SIG-M5 treated with dmso at 0.1 percent for 504 hours (cell line): ENCODE results near the gene RRAS.
"Not testable (repeated sequence)": the region's sequence is repeated elsewhere in the genome, so short reads cannot be mapped to it uniquely, and the experiment has no call there.

Source experiments
- DNase-seq: peaks from one replicate; lab custom pipeline; 2025; ENCODE audit not compliant: unreplicated experiment; lab: John Stamatoyannopoulos, UW

The RRAS gene

DNA sequence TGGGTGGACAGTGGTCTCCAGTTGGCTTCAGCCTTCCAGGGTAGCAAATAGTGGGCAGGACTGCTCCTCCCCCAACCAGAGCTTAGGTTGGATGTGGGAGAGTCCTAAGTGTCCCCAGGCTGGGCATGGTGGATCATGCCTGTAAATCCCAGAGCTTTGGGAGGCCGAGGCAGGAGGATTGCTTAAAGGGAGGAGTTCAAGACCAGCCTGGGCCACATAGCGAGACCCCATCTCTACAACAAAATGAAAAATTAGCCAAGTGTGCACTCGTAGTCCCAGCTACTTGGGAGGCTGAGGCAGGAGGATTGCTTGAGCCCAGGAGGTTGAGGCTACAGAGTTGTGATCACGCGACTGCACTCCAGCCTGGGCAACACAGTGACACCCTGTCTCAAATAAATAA is 7.4 kb downstream of the RRAS start:
- DNase-seq: no peak

DNA sequence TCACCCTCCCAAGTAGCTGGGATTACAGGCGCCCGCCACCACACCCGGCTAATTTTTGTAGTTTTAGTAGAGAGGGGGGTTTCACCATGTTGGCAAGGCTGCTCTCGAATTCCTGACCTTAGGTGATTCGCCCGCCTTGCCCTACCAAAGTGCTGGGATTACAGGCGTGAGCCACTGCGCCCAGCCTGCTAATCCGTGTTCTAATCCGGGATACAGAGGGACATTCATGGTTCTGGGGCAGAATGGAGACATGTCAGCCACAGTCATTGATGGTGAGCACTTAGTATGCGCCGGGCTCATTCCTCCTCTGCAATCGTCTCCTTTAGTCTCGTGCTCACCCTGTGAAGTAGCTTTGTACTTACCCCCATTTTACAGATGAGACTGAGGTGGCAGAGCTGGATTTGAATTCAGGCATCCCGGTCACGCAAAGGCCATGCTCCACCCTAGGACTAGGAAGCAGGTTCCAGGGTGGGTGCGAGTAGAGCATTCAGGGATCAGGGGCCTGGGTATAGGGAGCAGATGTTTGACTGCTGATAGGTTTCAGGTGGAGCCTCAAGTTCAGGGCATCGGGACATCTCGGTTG is 8.2 kb downstream of the RRAS start:
- DNase-seq: no peak

DNA sequence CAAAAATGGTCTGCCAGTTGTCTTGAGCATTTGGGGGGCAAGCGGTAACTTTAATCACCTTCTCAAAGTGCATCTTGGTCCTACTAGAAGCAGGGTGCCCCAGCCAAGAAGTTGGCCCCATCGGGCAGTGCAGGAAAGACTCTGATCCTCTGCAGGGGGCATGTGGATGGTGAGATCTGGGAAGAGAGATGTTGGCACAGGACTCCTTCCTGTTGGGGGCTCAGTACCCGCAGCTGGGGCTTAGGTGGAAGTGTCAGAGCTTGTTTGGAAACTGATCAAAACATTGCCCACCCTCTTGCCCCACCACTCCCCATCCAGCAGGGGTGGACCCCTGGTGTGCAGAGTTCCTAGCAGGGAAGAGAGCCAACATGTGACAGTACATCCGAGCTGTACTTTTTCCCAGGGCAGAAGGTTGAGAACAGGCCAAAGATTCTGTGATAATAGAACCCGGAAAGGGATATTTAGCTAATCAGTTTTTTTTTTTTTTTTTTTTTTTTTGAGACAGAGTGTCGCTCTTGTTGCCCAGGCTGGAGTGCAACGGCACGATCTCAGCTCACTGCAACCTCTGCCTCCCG is 8.8 kb downstream of the RRAS start:
- DNase-seq: no peak

GRCh38 chr19:49629659-49630058 is 10.3 kb downstream of the RRAS start:
- DNase-seq: no peak

- DNase-seq: no peak
These were observed 13.7 kb downstream of the RRAS start for GRCh38 chr19:49626226-49626625.

DNA sequence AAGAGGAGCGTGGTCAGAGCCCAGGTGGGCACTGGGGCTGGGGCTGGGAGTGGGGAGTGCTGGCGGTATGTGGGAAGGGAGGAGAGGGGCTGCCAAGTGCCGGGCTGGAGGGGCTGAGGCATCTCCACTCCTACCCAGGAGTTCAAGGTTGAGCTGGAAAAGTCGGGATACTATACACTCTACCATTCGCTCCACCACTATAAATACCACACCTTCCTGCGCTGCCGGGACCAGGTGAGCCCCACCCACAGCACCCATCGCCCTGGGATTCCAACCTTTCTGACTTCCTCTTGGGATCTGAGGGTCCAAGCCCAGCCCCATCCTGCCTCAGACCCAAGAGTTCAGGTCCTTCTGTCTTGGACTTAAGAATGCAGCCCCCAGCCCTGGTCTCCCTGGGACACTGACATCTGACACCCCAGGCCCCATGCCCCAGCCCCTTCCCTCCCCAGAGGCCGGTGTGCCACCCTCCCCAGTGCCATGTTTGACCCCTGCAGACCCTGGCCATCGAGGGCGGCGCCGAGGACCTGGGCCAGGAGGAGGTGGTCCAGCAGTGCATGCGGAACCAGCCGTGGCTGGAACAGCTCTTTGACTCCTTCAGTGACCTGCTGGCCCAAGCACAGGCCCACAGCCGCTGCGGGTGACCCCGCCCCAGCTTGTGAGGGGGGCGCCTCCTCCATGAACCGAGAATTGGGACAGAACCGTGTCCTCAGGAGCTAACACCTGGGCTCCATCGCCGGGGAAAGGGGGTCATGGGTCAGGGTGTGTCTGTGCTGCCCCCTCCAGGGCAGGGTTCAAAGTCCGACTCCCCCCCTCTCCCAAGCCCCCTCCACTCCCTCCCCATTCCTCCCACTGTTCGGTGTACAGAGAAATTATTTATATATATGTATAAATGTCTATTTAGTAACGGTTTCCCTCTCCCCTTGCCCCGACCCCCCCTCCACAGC is 14.7 kb downstream of the RRAS start:
- no peak for DNase-seq

GRCh38 chr19:49617860-49618259 is 22.1 kb downstream of the RRAS start:
- not testable (repeated sequence) for DNase-seq

GRCh38 chr19:49616945-49617344 is 23.0 kb downstream of the RRAS start:
- DNase-seq: no peak

- no peak for DNase-seq
These were observed 23.4 kb downstream of the RRAS start for GRCh38 chr19:49616532-49616931.

GRCh38 chr19:49615861-49616260 is 24.1 kb downstream of the RRAS start:
- no peak for DNase-seq

- no peak for DNase-seq
These were observed 25.7 kb downstream of the RRAS start for GRCh38 chr19:49614096-49614833.

GRCh38 chr19:49613374-49613773 is 26.6 kb downstream of the RRAS start:
- DNase-seq: no peak

DNA sequence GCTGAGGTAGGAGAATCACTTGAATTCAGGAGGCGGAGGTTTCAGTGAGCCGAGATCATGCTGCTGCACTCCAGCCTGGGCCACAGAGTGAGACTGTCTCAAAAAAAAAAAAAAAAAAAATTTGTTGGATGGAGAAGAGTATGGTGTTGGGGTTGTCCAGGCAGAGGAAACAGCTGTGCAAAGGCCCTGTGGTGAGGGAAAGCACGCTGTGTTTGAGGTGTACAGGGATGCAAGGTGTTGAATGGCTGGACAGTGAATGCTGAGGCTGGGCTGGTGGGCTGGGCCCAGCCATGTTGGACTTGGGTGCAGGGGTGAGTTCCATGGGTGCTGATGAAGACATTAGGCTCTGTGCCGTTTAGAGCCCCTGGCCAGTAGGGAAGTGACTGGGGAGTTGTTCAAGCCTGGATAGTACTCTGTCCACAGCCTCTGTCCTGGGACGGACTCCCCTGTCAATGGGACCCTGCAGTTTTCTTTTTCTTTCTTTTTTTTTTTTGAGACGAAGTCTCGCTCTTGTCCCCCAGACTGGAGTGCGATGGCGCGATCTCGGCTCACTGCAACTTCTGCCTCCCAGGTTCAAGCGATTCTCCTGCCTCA is 30.3 kb downstream of the RRAS start:
- DNase-seq: no peak

DNA sequence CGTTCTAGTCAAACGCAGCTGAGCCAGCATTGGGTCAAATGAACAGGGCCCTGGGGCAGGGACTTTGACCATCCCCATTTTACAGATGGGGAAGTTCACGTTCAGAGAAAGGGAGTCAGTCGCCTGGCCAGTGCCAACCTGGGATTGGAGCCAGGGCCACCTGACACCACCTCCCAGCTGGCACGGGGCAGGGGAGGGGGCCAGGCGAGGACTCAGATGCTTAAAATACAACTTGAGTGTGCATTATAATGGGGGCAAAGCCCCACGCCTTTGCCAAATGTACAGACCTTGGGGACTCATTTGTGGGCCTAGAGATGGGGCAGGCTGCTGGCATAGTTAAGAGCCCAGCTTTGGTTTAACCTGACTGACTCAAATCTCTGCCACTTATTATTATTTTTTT is 34.3 kb downstream of the RRAS start:
- DNase-seq: no peak

DNA sequence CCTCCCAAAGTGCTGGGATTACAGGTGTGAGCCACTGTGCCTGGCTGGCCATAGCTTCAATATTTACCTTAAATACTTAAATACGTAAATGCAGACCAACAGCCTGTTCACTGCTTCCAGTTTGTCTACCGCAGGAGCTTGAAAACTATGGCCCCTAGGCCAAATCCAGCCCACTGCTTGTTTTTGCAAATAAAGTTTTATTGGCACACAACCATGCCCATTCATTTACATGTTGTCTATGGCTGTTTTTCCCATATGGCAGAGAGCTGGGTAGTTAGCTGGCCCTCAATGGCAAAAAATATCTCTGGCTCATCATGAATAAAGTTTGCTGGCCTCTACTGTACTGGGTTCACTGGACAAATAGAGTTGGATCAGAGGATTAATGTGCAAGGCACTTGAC is 37.1 kb downstream of the RRAS start:
- no peak for DNase-seq

- DNase-seq: no peak
These were observed 38.4 kb downstream of the RRAS start for GRCh38 chr19:49601482-49602038.

DNA sequence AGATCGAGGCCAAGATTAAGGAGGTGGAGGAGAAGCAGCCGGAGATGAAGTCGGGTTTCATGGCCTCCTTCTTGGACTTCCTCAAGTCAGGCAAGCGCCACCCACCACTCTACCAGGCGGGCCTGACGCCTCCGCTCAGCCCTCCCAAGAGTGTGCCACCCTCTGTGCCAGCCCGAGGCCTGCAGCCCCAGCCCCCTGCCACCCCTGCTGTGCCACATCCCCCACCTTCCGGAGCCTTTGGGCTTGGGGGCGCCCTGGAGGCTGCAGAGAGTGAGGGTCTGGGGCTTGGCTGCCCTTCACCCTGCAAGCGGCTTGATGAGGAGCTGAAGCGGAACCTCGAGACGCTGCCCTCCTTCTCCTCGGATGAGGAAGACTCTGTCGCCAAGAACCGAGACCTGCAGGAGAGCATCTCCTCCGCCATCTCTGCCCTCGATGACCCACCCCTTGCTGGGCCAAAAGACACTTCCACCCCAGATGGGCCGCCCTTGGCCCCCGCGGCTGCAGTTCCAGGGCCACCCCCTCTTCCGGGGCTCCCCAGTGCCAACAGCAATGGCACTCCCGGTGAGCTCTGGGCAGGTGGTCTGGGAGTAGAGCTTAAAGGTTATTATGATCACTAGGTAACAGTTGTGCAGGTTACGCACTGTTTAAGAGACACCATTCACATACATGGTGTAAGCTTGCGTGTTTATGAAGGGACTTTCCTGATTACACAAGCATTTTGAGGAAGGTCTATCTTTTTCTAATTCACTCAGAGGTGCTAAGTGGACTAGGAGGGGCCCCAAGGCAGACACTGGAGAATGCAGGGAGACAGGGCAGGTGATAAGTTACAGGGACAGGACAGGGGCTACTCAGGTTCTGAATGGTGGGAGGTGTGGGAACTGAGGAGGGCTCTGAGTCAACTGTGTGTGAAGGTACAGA is 40.3 kb downstream of the RRAS start:
- no peak for DNase-seq

DNA sequence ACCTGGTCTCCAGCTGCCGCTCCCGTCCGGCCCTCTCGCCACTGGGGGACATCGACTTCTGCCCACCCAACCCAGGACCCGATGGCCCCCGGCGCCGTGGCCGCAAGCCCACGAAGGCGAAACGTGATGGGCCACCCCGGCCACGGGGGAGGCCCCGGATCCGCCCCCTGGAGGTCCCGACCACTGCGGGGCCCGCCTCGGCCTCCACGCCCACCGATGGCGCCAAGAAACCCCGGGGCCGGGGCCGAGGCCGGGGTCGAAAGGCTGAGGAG is 42.3 kb downstream of the RRAS start:
- DNase-seq: no peak

DNA sequence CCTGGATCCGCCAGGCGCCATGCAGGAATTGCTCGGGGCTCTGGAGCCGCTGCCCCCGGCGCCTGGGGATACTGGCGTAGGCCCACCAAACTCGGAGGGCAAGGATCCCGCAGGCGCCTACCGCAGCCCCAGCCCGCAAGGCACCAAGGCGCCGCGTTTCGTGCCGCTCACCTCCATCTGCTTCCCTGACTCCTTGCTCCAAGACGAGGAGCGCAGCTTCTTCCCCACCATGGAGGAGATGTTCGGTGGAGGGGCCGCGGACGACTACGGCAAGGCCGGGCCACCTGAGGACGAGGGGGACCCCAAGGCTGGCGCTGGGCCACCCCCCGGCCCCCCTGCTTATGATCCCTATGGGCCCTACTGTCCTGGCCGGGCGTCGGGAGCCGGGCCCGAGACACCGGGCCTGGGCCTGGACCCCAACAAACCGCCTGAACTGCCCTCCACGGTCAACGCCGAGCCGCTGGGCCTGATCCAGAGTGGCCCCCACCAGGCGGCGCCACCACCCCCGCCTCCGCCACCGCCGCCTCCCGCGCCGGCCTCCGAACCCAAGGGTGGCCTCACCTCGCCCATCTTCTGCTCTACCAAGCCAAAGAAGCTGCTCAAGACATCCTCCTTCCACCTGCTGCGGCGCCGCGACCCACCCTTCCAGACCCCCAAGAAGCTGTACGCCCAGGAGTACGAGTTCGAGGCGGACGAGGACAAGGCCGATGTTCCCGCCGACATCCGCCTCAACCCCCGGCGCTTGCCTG is 42.8 kb downstream of the RRAS start:
- no peak for DNase-seq
